Fibroblast of the aortic adventitia (primary cell): ENCODE data around the gene TUBGCP4. TPM values are rescaled to one million over a fixed set of nuclear protein-coding genes. Genes with fewer than 3 reads are reported as not detected.

Experiments used
- DNase-seq: peaks from one replicate; pipeline ENCODE4 v3.0.0-alpha.2; 2010; ENCODE audit warnings: low read depth
- H3K4me3 ChIP-seq: 2 replicates; pipeline ENCODE4 v1.5.1; 2011; ENCODE audit warnings: low read depth, mild to moderate bottlenecking, control low read depth, low read length, moderate library complexity
- CTCF ChIP-seq: IDR thresholded peaks from 2 replicates; pipeline ENCODE4 v1.5.1; 2011; ENCODE audit warnings: mild to moderate bottlenecking, low read length, control low read depth, inconsistent platforms; ENCODE audit not compliant: insufficient read depth
- total RNA-seq: library from RNA; depleted of rRNA; stranded (reverse); fragments of >200 nt; gene quantifications from 2 replicates; pipeline ENCODE4 v1.2.3, GENCODE V29; 2012; ENCODE audit warnings: low replicate concordance

TUBGCP4 gene
- total RNA-seq, 1 donor, result 10.7 TPM

GRCh38 chr15:43434446-43434845 lies 63.5 kb downstream of the TUBGCP4 start:
- DNase-seq, result no peak
- H3K4me3 ChIP-seq, result no peak overlapping the region
- TF ChIP-seq CTCF, result no peak

DNA sequence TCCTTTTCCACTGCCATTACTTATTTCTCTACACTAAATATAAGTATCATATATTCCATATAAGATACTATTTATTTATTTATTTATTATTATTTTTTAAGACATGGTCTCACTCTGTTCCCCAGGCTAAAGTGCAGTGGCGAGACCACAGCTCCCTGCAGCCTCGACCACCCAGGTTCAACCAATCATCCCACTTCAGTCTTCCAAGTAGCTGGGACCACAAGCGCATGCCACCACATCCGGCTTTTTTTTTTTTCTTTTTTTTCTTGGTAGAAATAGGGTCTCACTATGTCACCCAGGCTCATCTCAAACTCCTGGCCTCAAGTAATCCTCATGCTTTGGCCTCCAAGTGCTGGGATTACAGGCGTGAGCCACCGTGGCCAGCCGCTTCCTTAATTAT lies 65.5 kb downstream of the TUBGCP4 start:
- TF ChIP-seq CTCF, result no peak
- no peak overlapping the region for H3K4me3 ChIP-seq
- DNase-seq, result no peak

GRCh38 chr15:43439268-43439667 lies 68.4 kb downstream of the TUBGCP4 start:
- no peak for DNase-seq
- no peak overlapping the region for H3K4me3 ChIP-seq
- TF ChIP-seq CTCF, result no peak

GRCh38 chr15:43440721-43441281 lies 69.9 kb downstream of the TUBGCP4 start:
- peak; percentile 55 for TF ChIP-seq CTCF
- no peak overlapping the region for H3K4me3 ChIP-seq

DNA sequence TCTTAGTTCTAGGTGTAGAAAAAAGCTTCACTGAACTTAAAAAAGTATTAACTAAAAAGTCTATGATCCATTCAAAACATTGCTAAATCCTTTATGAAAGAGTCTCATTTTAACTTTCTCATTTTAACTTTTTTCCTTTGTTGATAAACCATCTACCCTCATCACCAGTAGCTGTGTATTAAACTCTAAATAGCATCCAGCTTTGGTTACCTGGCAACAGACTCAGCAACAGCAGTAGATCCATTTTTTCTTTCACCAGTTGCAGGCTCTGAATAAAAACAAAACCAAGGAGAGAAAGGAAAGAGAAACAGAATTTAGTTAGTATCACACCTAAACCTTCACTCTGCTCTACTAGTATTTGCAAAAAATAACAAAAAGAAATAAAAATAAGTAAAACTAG lies 70.4 kb downstream of the TUBGCP4 start:
- DNase-seq, result peak; percentile 65
- TF ChIP-seq CTCF, result no peak
- H3K4me3 ChIP-seq, result no peak overlapping the region

More at GRCh38 chr15:43440721-43441281, 69.9 kb downstream of the TUBGCP4 start:
- peak; percentile 99 for DNase-seq

- H3K4me3 ChIP-seq, result no peak overlapping the region
- DNase-seq, result no peak
- no peak for TF ChIP-seq CTCF
Observed at GRCh38 chr15:43446344-43446743, 75.4 kb downstream of the TUBGCP4 start.

DNA sequence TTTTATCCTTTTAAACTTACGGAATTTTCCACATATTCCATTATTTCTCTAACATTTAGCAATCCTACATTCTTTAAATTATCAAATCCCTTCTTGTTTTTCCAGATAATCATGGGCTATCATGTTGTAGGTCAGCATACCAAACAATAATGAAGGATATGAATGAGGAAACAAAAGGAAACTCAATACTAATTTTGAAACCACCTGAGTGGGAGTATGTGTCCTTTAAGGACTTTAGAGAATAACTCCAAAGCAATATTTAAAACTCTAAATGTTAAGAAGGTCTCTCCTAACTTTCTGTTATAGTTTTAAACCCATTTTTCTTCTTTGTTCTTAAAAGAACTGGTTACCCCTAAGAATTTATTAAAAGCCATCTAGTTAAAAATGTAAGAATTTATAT lies 79.1 kb downstream of the TUBGCP4 start:
- no peak for TF ChIP-seq CTCF
- no peak overlapping the region for H3K4me3 ChIP-seq
- DNase-seq, result no peak
